Measurements from ENCODE around the gene XPO1.

XPO1 gene

GRCh38 chr2:61520261-61520660, 17.9 kb downstream of the XPO1 start:
- TF ChIP-seq EGR1 (IDR thresholded peaks at IDR 0.05) (no peak), CREB1 (IDR thresholded peaks at IDR 0.05; ENCODE audit: low read depth) (no peak), ZBTB7A (IDR thresholded peaks at IDR 0.05; ENCODE audit: low read depth) (no peak), TCF12 (IDR thresholded peaks at IDR 0.05; ENCODE audit: low read depth) (no peak), TAF1 (IDR thresholded peaks at IDR 0.05; ENCODE audit: low read depth) (no peak), NFIC (IDR thresholded peaks at IDR 0.05) (no peak), REST (IDR thresholded peaks at IDR 0.05; ENCODE audit: low read depth) (no peak), TEAD4 (IDR thresholded peaks at IDR 0.05) (no peak), EP300 (IDR thresholded peaks at IDR 0.05; ENCODE audit: borderline replicate concordance) (no peak), CEBPB (IDR thresholded peaks at IDR 0.05) (no peak), YY1 (IDR thresholded peaks at IDR 0.05; ENCODE audit: low read depth) (no peak)
- TF ChIP-seq, protein P1, sequence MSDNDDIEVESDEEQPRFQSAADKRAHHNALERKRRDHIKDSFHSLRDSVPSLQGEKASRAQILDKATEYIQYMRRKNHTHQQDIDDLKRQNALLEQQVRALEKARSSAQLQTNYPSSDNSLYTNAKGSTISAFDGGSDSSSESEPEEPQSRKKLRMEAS (IDR thresholded peaks at IDR 0.05): no peak
- TF ChIP-seq, protein P2, sequence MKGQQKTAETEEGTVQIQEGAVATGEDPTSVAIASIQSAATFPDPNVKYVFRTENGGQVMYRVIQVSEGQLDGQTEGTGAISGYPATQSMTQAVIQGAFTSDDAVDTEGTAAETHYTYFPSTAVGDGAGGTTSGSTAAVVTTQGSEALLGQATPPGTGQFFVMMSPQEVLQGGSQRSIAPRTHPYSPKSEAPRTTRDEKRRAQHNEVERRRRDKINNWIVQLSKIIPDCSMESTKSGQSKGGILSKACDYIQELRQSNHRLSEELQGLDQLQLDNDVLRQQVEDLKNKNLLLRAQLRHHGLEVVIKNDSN (IDR thresholded peaks at IDR 0.05): no peak

DNA sequence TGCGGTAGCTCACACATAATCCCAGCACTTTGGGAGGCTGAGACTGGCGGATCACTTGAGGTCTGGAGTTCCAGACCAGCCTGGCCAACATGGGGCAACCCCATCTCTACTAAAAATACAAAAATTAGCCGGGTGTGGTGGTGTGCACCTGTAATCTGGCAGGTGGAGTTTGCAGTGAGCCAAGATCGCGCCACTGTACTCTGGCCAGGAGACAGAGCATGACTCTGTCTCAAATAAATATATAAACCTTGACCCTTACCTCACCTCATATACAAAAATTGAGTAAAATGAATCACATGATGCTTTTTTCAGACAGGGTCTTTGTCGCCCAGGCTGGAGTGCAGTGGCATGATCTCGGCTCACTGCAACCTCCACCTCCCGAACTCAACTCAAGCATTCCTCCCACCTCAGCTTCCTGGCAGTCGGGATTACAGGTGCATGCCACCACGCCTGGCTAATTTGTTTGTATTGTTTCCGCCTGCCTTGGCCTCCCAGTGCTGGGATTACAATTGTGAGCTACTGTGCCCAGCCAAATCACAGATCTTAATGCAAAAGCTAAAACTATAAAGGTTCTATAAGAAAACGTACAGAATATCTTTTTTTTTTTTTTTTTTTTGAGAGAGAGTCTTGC, 25.3 kb downstream of the XPO1 start:
- no peak for TF ChIP-seq CREB1 (IDR thresholded peaks at IDR 0.05; ENCODE audit: low read depth)
- no peak for TF ChIP-seq TAF1 (IDR thresholded peaks at IDR 0.05; ENCODE audit: low read depth)
- TF ChIP-seq, protein P1 (IDR thresholded peaks at IDR 0.05): no peak
- TF ChIP-seq REST (IDR thresholded peaks at IDR 0.05; ENCODE audit: low read depth): no peak
- no peak for TF ChIP-seq NFIC (IDR thresholded peaks at IDR 0.05)
- TF ChIP-seq EGR1 (IDR thresholded peaks at IDR 0.05): no peak
- TF ChIP-seq RAD21 (IDR thresholded peaks at IDR 0.05; ENCODE audit: low read depth): no peak
- TF ChIP-seq YY1 (IDR thresholded peaks at IDR 0.05; ENCODE audit: low read depth): no peak
- no peak for TF ChIP-seq CEBPB (IDR thresholded peaks at IDR 0.05)

- TF ChIP-seq TEAD4 (IDR thresholded peaks at IDR 0.05) (no peak), EP300 (IDR thresholded peaks at IDR 0.05; ENCODE audit: borderline replicate concordance) (no peak), CEBPB (IDR thresholded peaks at IDR 0.05) (no peak), TAF1 (IDR thresholded peaks at IDR 0.05; ENCODE audit: low read depth) (no peak), ZBTB7A (IDR thresholded peaks at IDR 0.05; ENCODE audit: low read depth) (no peak), REST (IDR thresholded peaks at IDR 0.05; ENCODE audit: low read depth) (no peak), TCF12 (IDR thresholded peaks at IDR 0.05; ENCODE audit: low read depth) (no peak), CREB1 (IDR thresholded peaks at IDR 0.05; ENCODE audit: low read depth) (no peak), EGR1 (IDR thresholded peaks at IDR 0.05) (no peak), RAD21 (IDR thresholded peaks at IDR 0.05; ENCODE audit: low read depth) (no peak), FOXM1 (IDR thresholded peaks at IDR 0.05; ENCODE audit: borderline replicate concordance, low read depth) (no peak), NFIC (IDR thresholded peaks at IDR 0.05) (no peak)
- TF ChIP-seq, protein P2 (IDR thresholded peaks at IDR 0.05): no peak
- TF ChIP-seq, protein P1 (IDR thresholded peaks at IDR 0.05): no peak
Observed at GRCh38 chr2:61510674-61511671, 27.2 kb downstream of the XPO1 start.

Measured in Ishikawa (cell line).